ENCODE results near the gene MRPS22. TPM values are rescaled to one million over a fixed set of nuclear protein-coding genes. Genes with fewer than 3 reads are reported as not detected.

The MRPS22 gene
- total RNA-seq, 4 donors from 2014 or later: 50.2 to 73.2 (median 62.3) TPM

DNA sequence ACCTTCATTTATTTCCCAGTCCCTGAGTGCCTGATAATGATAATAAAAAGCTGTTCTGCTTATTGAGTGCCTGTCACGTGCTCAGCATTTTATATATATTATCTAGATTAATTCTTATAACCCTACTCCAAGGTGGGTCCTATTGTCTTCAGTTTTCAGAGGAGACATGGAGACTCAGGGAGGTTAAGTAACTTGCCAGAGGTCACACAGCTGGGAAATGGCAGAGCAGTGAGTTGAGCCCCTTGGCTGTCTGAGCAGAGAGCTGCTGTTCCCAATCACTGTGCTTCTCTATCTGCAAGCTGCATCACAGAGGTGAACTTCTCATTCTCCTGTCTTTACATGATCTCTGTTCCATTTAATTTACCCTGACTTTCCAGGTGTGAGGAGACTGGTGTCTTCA, 32.3 kb upstream of the MRPS22 start:
- WGBS, 2 donors: 55 to 64% methylated on average over 1 of the region's 1 CpG
- no peak for TF ChIP-seq POLR2A (IDR thresholded peaks at IDR 0.05)
- TF ChIP-seq, protein P1, sequence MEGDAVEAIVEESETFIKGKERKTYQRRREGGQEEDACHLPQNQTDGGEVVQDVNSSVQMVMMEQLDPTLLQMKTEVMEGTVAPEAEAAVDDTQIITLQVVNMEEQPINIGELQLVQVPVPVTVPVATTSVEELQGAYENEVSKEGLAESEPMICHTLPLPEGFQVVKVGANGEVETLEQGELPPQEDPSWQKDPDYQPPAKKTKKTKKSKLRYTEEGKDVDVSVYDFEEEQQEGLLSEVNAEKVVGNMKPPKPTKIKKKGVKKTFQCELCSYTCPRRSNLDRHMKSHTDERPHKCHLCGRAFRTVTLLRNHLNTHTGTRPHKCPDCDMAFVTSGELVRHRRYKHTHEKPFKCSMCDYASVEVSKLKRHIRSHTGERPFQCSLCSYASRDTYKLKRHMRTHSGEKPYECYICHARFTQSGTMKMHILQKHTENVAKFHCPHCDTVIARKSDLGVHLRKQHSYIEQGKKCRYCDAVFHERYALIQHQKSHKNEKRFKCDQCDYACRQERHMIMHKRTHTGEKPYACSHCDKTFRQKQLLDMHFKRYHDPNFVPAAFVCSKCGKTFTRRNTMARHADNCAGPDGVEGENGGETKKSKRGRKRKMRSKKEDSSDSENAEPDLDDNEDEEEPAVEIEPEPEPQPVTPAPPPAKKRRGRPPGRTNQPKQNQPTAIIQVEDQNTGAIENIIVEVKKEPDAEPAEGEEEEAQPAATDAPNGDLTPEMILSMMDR (IDR thresholded peaks at IDR 0.05): no peak
- peaks cover 0 to 18% (median 0%) of the 10 kb centered on the region in 4 donors for H3K27me3 ChIP-seq
- intact Hi-C loops (cut with DNase I): no loop called here
- H3K4me3 ChIP-seq: no peak overlapping the region
- DNase-seq: no peak
- no peak overlapping the region for H3K27ac ChIP-seq
- H3K4me1 ChIP-seq: no peaks in the 10 kb centered on the region
- H3K36me3 ChIP-seq: no peaks in the 10 kb centered on the region
- no peaks in the 10 kb centered on the region for H3K9me3 ChIP-seq

DNA sequence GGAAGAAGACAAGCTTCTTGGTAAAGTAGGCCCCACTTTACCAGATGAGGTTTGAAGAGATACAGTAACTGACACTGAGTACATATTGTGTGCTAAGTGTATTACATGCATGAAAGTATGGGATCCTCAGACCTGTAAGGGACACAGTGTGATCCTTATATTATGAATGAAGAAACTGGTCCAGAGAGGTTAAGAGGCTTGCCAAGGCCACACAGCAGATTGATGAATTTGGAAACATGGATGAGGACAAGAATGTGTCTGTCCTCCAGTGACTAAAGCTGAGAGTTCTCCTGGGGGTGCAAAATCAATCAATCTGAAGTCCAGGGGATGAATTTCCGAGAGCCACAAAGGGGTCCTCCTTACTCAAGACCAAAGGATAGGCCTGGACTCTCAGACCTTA, 31.4 kb upstream of the MRPS22 start:
- DNase-seq: no peak
- 82 to 100% methylated on average over 1 of the region's 1 CpG for WGBS, 2 donors
- intact Hi-C loops (cut with DNase I): no loop called here

DNA sequence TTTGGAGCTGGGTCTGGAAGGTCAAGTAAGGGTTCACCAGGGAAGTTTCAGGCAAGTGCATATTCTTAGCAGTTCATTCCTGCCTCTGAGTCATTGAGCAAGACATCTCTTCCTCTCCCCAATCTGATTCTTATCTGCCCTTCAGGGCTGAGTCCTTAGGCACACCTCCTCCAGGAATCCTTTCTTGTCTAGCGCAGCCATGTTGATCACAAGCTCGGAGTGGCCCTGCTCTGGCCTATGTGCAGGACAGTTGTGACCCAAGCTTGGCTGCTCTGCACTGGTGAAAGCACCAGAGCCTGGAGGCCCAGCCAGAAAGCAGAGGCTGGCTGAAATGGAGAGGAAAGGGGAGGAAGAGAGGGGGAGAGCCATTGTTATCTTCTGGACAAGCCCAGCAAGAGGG, 30.9 kb upstream of the MRPS22 start:
- TF ChIP-seq, protein P1 (IDR thresholded peaks at IDR 0.05): no peak
- no peak for TF ChIP-seq POLR2A (IDR thresholded peaks at IDR 0.05)
- Histone ChIP-seq H3K27ac (no peak overlapping the region), H3K4me1 (no peaks in the 10 kb centered on the region), H3K9me3 (no peaks in the 10 kb centered on the region), H3K36me3 (no peaks in the 10 kb centered on the region), H3K27me3 (peaks cover 0 to 22% (median 0%) of the 10 kb centered on the region in 4 donors), H3K4me3 (no peak overlapping the region)
- intact Hi-C loops (cut with DNase I): no loop called here
- no peak for DNase-seq
- WGBS, 2 donors: no CpG with 5 or more reads among the region's 2 CpGs

More for the DNA sequence above, 31.4 kb upstream of the MRPS22 start:
- Histone ChIP-seq H3K4me3 (no peak overlapping the region), H3K36me3 (no peaks in the 10 kb centered on the region), H3K9me3 (no peaks in the 10 kb centered on the region), H3K27ac (no peak overlapping the region), H3K27me3 (peaks cover 0 to 18% (median 0%) of the 10 kb centered on the region in 4 donors), H3K4me1 (no peaks in the 10 kb centered on the region)
- no peak for TF ChIP-seq POLR2A (IDR thresholded peaks at IDR 0.05)
- TF ChIP-seq, protein P1 (IDR thresholded peaks at IDR 0.05): no peak

DNA sequence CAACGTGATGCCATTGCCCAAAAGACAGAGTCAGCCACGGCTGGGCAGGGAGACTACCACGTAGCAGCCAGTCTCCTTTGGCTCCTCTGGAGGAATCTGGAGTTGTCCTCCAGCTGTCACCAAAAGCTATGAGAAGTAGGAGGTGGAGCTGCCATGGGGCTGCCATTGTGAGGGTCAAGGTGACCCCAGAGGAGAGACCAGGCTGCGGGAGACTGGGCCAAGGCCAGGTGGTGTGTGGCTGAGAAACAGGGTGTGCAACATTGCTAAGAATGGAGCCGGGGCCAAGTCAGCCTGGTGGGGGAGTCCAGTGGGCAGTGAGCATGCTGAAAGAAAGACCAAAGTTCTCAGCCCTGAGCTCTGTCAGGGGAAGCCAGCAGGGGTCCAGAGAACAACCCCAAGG, 29.9 kb upstream of the MRPS22 start:
- no peak for DNase-seq
- Histone ChIP-seq H3K9me3 (no peaks in the 10 kb centered on the region), H3K27me3 (peaks cover 0 to 29% (median 0%) of the 10 kb centered on the region in 4 donors), H3K27ac (no peak overlapping the region), H3K36me3 (no peaks in the 10 kb centered on the region), H3K4me3 (no peak overlapping the region), H3K4me1 (no peaks in the 10 kb centered on the region)
- intact Hi-C loops (cut with DNase I): no loop called here
- WGBS, 2 donors: 82 to 87% methylated on average over 5 of the region's 5 CpGs
- no peak for TF ChIP-seq POLR2A (IDR thresholded peaks at IDR 0.05)
- TF ChIP-seq, protein P1 (IDR thresholded peaks at IDR 0.05): no peak

DNA sequence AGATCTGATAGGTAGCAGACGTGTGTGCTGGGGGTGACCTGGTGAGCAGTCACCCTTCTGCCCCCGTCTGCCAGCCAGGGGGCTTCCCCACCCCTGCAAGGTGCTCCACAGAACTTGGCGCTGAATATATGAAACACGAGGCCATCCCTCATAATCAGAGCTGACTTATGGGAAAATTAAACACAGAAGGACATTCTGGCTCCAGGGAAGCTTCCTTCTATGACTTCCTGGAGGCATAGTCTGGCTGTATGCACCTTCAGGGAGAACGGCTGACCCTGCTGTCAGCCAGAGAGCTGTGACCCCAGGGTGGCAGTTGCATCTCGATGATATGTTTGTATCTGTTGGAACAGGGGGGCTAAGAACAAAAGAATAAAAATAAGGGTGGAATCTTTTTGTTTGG, 26.6 kb upstream of the MRPS22 start:
- TF ChIP-seq, protein P1 (IDR thresholded peaks at IDR 0.05): no peak
- TF ChIP-seq POLR2A (IDR thresholded peaks at IDR 0.05): no peak
- 48 to 49% methylated on average over 2 of the region's 6 CpGs for WGBS, 2 donors
- no peaks in the 10 kb centered on the region for H3K9me3 ChIP-seq
- H3K36me3 ChIP-seq: no peaks in the 10 kb centered on the region
- no peak overlapping the region for H3K4me3 ChIP-seq
- intact Hi-C loops (cut with DNase I): no loop called here
- H3K27me3 ChIP-seq: peaks cover 0 to 32% (median 0%) of the 10 kb centered on the region in 4 donors
- H3K27ac ChIP-seq: no peak overlapping the region
- no peak for DNase-seq
- no peaks in the 10 kb centered on the region for H3K4me1 ChIP-seq
